ENCODE results near the gene IFT81.
"Not testable (repeated sequence)": the region's sequence is repeated elsewhere in the genome, so short reads cannot be mapped to it uniquely, and the experiment has no call there.

- TF ChIP-seq ZNF274 (IDR thresholded peaks at IDR 0.05; ENCODE audit: low read depth, low read length); YY1 (IDR thresholded peaks at IDR 0.05; ENCODE audit: insufficient read depth, insufficient read length): not testable (repeated sequence)
Observed at GRCh38 chr12:110228348-110228747, 104.2 kb downstream of the IFT81 start.
